H1 (cell line): Measurements from ENCODE around the gene ZNF598. TPM values are rescaled to one million over a fixed set of nuclear protein-coding genes. Genes with fewer than 3 reads are reported as not detected.

ENCODE experiments used
- CTCF ChIA-PET: fragments of 300-600 bp; sonication (Branson Sonifier 250); formaldehyde crosslinking; loops from one replicate; lab custom pipeline; 2021; ENCODE audit not compliant: partially characterized antibody; lab: Charles Lee
- POLR2A ChIA-PET: fragments of 300-600 bp; sonication (Branson Sonifier 250); formaldehyde crosslinking; loops from one replicate; lab custom pipeline; 2021; ENCODE audit warnings: inconsistent platforms; ENCODE audit not compliant: partially characterized antibody; lab: Charles Lee
- DNase-seq, 2 experiments: peaks; one replicate each; pipeline versions ENCODE4 v3.0.0 to v3.0.0-alpha.2; 2010 to 2022; ENCODE audit warnings: low spot score in 2 of 2, low read depth in 1 of 2, mixed read lengths in 1 of 2
- FAIRE-seq: peaks from 2 replicates; lab custom pipeline; 2011; peaks lifted over from hg19 to GRCh38; lab: Jason Lieb, UNC
- H2AFZ ChIP-seq: 2 replicates; pipeline ENCODE4 v1.8.1; 2012; ENCODE audit warnings: low read length, inconsistent platforms
- H2AK5ac ChIP-seq: 2 replicates; pipeline ENCODE4 v1.6.1; 2013; ENCODE audit warnings: low read depth, low read length
- H2BK120ac ChIP-seq: replicated peaks from 2 replicates; pipeline ENCODE3; 2013; ENCODE audit warnings: low read depth, low read length, inconsistent platforms
- H2BK12ac ChIP-seq: 2 replicates; pipeline ENCODE4 v1.6.1; 2013; ENCODE audit warnings: low read depth, low read length
- H2BK15ac ChIP-seq: 2 replicates; pipeline ENCODE4 v1.6.1; 2013; ENCODE audit warnings: low read length
- H2BK20ac ChIP-seq: 2 replicates; pipeline ENCODE4 v1.6.1; 2013; ENCODE audit warnings: low read length
- H2BK5ac ChIP-seq: 2 replicates; pipeline ENCODE4 v1.6.1; 2013; ENCODE audit warnings: low read depth, low read length
- H3K14ac ChIP-seq: 2 replicates; pipeline ENCODE4 v1.6.1; 2013; ENCODE audit warnings: inconsistent platforms; ENCODE audit not compliant: insufficient read length
- H3K18ac ChIP-seq: 2 replicates; pipeline ENCODE4 v1.6.1; 2013; ENCODE audit warnings: low read length; ENCODE audit errors: extremely low read depth
- H3K23ac ChIP-seq: 2 replicates; pipeline ENCODE4 v1.6.1; 2013; ENCODE audit warnings: inconsistent platforms; ENCODE audit not compliant: insufficient read length
- H3K23me2 ChIP-seq: 2 replicates; pipeline ENCODE4 v1.6.1; 2013; ENCODE audit warnings: low read depth, low read length
- H3K27ac ChIP-seq: 2 replicates; pipeline ENCODE4 v1.6.1; 2011; ENCODE audit warnings: low read depth, low read length, inconsistent platforms
- H3K27me3 ChIP-seq, 4 experiments: replicated peaks in 1 of 4; 1 replicate in 1 of 4; 2 replicates in 3 of 4; pipeline versions ENCODE4 v1.6.1 to v1.8.1; 2011 to 2013; ENCODE audit warnings: low read length in 3 of 4, mild to moderate bottlenecking in 3 of 4, inconsistent platforms in 2 of 4, mixed read lengths in 2 of 4, moderate library complexity in 1 of 4; ENCODE audit not compliant: control insufficient read depth in 3 of 4, insufficient read depth in 3 of 4; ENCODE audit errors: extremely low read depth in 1 of 4
- H3K36me3 ChIP-seq, 4 experiments: 2 replicates each; pipeline versions ENCODE4 v1.6.1 to v1.8.1; 2011 to 2013; ENCODE audit warnings: mild to moderate bottlenecking in 4 of 4, low read length in 3 of 4, moderate library complexity in 2 of 4, control low read depth in 1 of 4, inconsistent platforms in 1 of 4; ENCODE audit not compliant: insufficient read depth in 4 of 4, control insufficient read depth in 2 of 4
- H3K4ac ChIP-seq: replicated peaks from 2 replicates; pipeline ENCODE3; 2013; ENCODE audit warnings: low read length, low read depth, mixed read lengths, inconsistent platforms; ENCODE audit not compliant: insufficient read length
- H3K4me1 ChIP-seq, 4 experiments: replicated peaks in 1 of 4; 1 replicate in 1 of 4; 2 replicates in 3 of 4; pipeline versions ENCODE4 v1.6.1 to v1.8.1; 2011 to 2013; ENCODE audit warnings: low read length in 3 of 4, inconsistent platforms in 2 of 4, mixed read lengths in 1 of 4; ENCODE audit not compliant: insufficient read depth in 4 of 4, control insufficient read depth in 3 of 4
- H3K4me2 ChIP-seq, 2 experiments: 2 replicates each; pipeline versions ENCODE4 v1.6.1 to v1.8.1; 2011 to 2013; ENCODE audit warnings: low read depth in 2 of 2, low read length in 2 of 2, control low read depth in 1 of 2, inconsistent platforms in 1 of 2, mild to moderate bottlenecking in 1 of 2; ENCODE audit not compliant: insufficient read depth in 1 of 2
- H3K4me3 ChIP-seq, 4 experiments: fragments of 200-600, 300-600 bp in 1 of 4; sonication (generic), shearing (Covaris generic), sonication (Bioruptor Twin) in 1 of 4; 2 replicates each; pipeline versions ENCODE4 v1.5.1 to v1.8.1; 2011 to 2016; ENCODE audit warnings: low read length in 4 of 4, low read depth in 3 of 4, control low read depth in 2 of 4, inconsistent platforms in 2 of 4, mild to moderate bottlenecking in 2 of 4, mixed read lengths in 1 of 4, moderate library complexity in 1 of 4; ENCODE audit not compliant: insufficient read depth in 2 of 4; ENCODE audit errors: extremely low read depth in 1 of 4
- H3K56ac ChIP-seq: replicated peaks from 2 replicates; pipeline ENCODE3; 2013; ENCODE audit warnings: low read depth, mild to moderate bottlenecking, mixed read lengths, low read length, inconsistent platforms; ENCODE audit not compliant: insufficient read length
- H3K79me1 ChIP-seq: 2 replicates; pipeline ENCODE4 v1.6.1; 2013; ENCODE audit warnings: low read depth, low read length, control low read depth
- H3K79me2 ChIP-seq, 2 experiments: 2 replicates each; pipeline versions ENCODE4 v1.6.1 to v1.8.1; 2012 to 2013; ENCODE audit warnings: low read length in 2 of 2, mild to moderate bottlenecking in 2 of 2, inconsistent platforms in 1 of 2; ENCODE audit not compliant: insufficient read depth in 2 of 2, control insufficient read depth in 1 of 2
- H3K9ac ChIP-seq, 4 experiments: replicated peaks in 1 of 4; 1 replicate in 1 of 4; 2 replicates in 3 of 4; pipeline versions ENCODE4 v1.6.1 to v1.8.1; 2011 to 2013; ENCODE audit warnings: low read depth in 3 of 4, low read length in 3 of 4, control low read depth in 2 of 4, mild to moderate bottlenecking in 2 of 4, moderate library complexity in 2 of 4, inconsistent platforms in 1 of 4; ENCODE audit errors: extremely low read depth in 1 of 4
- H3K9me3 ChIP-seq, 2 experiments: 2 replicates each; pipeline versions ENCODE4 v1.6.1 to v1.8.1; 2012 to 2013; ENCODE audit warnings: mild to moderate bottlenecking in 2 of 2, moderate library complexity in 2 of 2, control low read depth in 1 of 2, inconsistent platforms in 1 of 2, low read depth in 1 of 2, low read length in 1 of 2, mixed read lengths in 1 of 2; ENCODE audit not compliant: insufficient read depth in 2 of 2
- H4K20me1 ChIP-seq, 2 experiments: replicated peaks in 1 of 2; 2 replicates each; pipeline versions ENCODE3 to v1.8.1; 2011 to 2013; ENCODE audit warnings: inconsistent platforms in 2 of 2, low read length in 2 of 2, mild to moderate bottlenecking in 1 of 2; ENCODE audit not compliant: insufficient read depth in 2 of 2, control insufficient read depth in 1 of 2
- H4K5ac ChIP-seq: 2 replicates; pipeline ENCODE4 v1.6.1; 2013; ENCODE audit warnings: low read length, low read depth, mixed read lengths, inconsistent platforms; ENCODE audit not compliant: insufficient read length
- H4K8ac ChIP-seq: 2 replicates; pipeline ENCODE4 v1.8.0; 2013; ENCODE audit warnings: mild to moderate bottlenecking, moderate library complexity, low read length, inconsistent platforms; ENCODE audit not compliant: insufficient read depth; ENCODE audit errors: extremely low read depth
- H4K91ac ChIP-seq: replicated peaks from 2 replicates; pipeline ENCODE3; 2013; ENCODE audit warnings: low read length, mixed read lengths, inconsistent platforms; ENCODE audit not compliant: insufficient read length
- CHD2 ChIP-seq: IDR thresholded peaks from 2 replicates; pipeline ENCODE4 v1.6.1; 2012; ENCODE audit warnings: low read length, improper control_type of control experiment
- CREB1 ChIP-seq: IDR thresholded peaks from 2 replicates; pipeline ENCODE4 v1.6.1; 2012; ENCODE audit warnings: inconsistent platforms
- EZH2 ChIP-seq: fragments of 200-600 bp; sonication (generic); IDR thresholded peaks from 2 replicates; pipeline ENCODE4 v1.7.1; 2012; ENCODE audit warnings: low read depth, mild to moderate bottlenecking, moderate library complexity, low read length, inconsistent platforms; ENCODE audit not compliant: severe bottlenecking
- GTF2F1 ChIP-seq: IDR thresholded peaks from 2 replicates; pipeline ENCODE4 v1.6.1; 2012; ENCODE audit warnings: low read depth, low read length, improper control_type of control experiment, borderline replicate concordance
- KDM4A ChIP-seq: IDR thresholded peaks from one replicate; pipeline ENCODE4 v1.7.1; 2012; ENCODE audit warnings: low read depth, mild to moderate bottlenecking, moderate library complexity, low read length, inconsistent platforms; ENCODE audit not compliant: severe bottlenecking
- TAF1 ChIP-seq: IDR thresholded peaks from 2 replicates; pipeline ENCODE4 v1.6.1; 2011; ENCODE audit warnings: mild to moderate bottlenecking, low read depth, low read length
- YY1 ChIP-seq: IDR thresholded peaks from 2 replicates; pipeline ENCODE4 v1.6.1; 2011; ENCODE audit warnings: low read depth, mild to moderate bottlenecking, low read length
- ZNF274 ChIP-seq: IDR thresholded peaks from 2 replicates; pipeline ENCODE4 v1.7.0; 2012; ENCODE audit warnings: low read length, borderline replicate concordance; ENCODE audit errors: extremely low read depth
- WGBS, 2 experiments: shearing (Covaris generic) in 1 of 2; methylation state at CpG; one replicate each; pipeline versions ENCODE4 v1.1.6 to v1.1.7; 2013 to 2015; ENCODE audit warnings: low lambda C conversion rate in 2 of 2, mixed read lengths in 2 of 2, inconsistent platforms in 1 of 2, low coverage in 1 of 2, missing lambda C conversion rate in 1 of 2; ENCODE audit not compliant: insufficient replicate concordance in 2 of 2, insufficient coverage in 1 of 2, insufficient read length in 1 of 2; ENCODE audit errors: extremely low coverage in 1 of 2, missing lambda C conversion rate in 1 of 2; 5-methylcytosine and 5-hydroxymethylcytosine counted together
- polyA plus RNA-seq, 7 experiments: library from polyadenylated mRNA; depleted of rRNA in 3 of 7; stranded (reverse) in 5 of 7; unstranded in 2 of 7; fragments of >200 nt in 5 of 7; fragments of 200-250 nt in 2 of 7; gene quantifications; 1 replicate in 5 of 7; 2 replicates in 1 of 7; 4 replicates in 1 of 7; pipeline versions ENCODE4 v1.2.1 to v1.2.3, GENCODE V29; 2011 to 2013; ENCODE audit warnings: missing spikeins in 2 of 7, mixed read lengths in 2 of 7
- total RNA-seq: library from RNA; stranded (reverse); fragmentation: NEBNext Ultra II Directional; extraction: Animal tissue kit (Norgen Biotek cat#: 25700); gene quantifications from 2 replicates; pipeline ENCODE4 v1.2.1, GENCODE V29; 2021

ZNF598 gene
- total and polyA plus RNA-seq, 2 of the 8 experiments (the other 6 are each of a cell fraction or from before 2014, with no cell fraction given): 29.3 to 47.6 TPM

DNA sequence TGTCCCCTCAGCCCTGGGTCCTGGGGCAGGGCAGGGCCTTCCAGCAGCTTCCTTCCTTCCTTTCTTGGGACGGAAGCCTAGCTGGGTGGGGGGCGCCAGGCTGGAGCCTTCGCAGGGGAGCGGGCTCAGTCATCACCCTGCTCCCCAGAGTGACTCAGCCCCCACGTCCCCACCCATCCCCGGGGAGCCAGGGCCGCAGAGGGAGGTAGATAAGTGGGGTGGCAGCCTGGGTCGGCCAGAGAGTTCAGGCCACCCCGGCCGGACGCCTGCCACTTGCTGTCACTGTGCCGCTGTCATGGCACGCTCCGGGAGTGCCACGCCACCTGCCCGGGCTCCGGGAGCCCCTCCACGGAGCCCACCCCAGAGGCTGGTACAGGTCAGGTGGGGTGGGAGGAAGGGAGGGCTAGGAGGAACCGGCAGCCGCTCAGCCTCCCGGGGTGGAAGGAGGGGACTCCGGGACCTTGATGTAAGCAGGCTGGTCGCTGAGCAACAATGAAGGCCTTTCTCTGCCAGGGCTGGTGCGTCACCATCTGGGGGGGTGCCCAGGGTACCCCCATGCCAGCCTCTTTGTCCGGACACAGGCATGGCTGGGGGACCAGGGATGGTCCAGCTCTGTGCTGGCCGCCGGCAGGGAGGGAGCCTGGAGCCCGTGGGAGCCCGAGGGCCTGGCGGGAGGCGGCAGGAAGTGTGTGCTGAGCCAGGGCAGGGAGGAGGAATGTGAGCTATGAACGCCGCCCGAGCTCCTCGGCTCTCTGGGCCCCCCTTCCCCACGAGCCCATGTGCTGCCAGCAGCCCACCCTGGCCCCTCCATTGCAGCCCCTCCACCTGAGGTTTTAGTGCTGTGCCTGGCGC lies 23.7 kb upstream of the ZNF598 start:
- no peak overlapping the region for H2BK20ac ChIP-seq
- H3K4ac ChIP-seq: no peak overlapping the region
- no peaks in the 10 kb centered on the region for H3K23me2 ChIP-seq
- no peaks in the 10 kb centered on the region for H3K79me2 ChIP-seq
- no peak overlapping the region for H3K18ac ChIP-seq
- CTCF ChIA-PET: interaction anchor here (1.0 to 2.3 kb wide), 5 partner anchors 8 to 18 kb away, joined by 3 to 16 read pairs (median 3); no protein-coding TSS in a partner anchor
- no peak overlapping the region for H2BK120ac ChIP-seq
- no peak overlapping the region for H4K5ac ChIP-seq
- H2BK12ac ChIP-seq: no peak overlapping the region
- H4K20me1 ChIP-seq: peaks cover 0 to 4% of the 10 kb centered on the region in 2 experiments
- H4K91ac ChIP-seq: no peak overlapping the region
- no peak overlapping the region for H3K56ac ChIP-seq
- H3K9ac ChIP-seq: no peak overlapping the region
- H3K23ac ChIP-seq: no peak overlapping the region
- H3K27me3 ChIP-seq: peaks cover 0 to under 1% (median 0%) of the 10 kb centered on the region in 4 experiments; a peak in 1 of 7 replicates
- H2AFZ ChIP-seq: no peak overlapping the region
- WGBS, 2 experiments: 82% methylated on average over 26 of the region's 37 CpGs; no CpG with 5 or more reads in 1 of the 2 experiments
- H3K79me1 ChIP-seq: no peaks in the 10 kb centered on the region
- no peak overlapping the region; the same call in 1 of the 2 replicates for H2BK5ac ChIP-seq
- H3K14ac ChIP-seq: no peak overlapping the region
- H3K9me3 ChIP-seq: no peaks in the 10 kb centered on the region
- no peak overlapping the region for H3K4me3 ChIP-seq
- no peaks in the 10 kb centered on the region for H3K36me3 ChIP-seq
- FAIRE-seq (no peak), DNase-seq (peak in 1 of 2 experiments; percentile 55)
- POLR2A ChIA-PET: interaction anchor here (0.6 to 2.4 kb wide), 6 partner anchors 8 to 118 kb away, joined by 3 to 9 read pairs (median 3); no protein-coding TSS in a partner anchor
- peak overlapping the region; percentile 71 for H4K8ac ChIP-seq
- H3K4me2 ChIP-seq: no peak overlapping the region
- H2AK5ac ChIP-seq: no peak overlapping the region
- peaks cover 0 to 2% (median 0%) of the 10 kb centered on the region in 4 experiments; a peak in 3 of 7 replicates for H3K4me1 ChIP-seq
- TF ChIP-seq KDM4A: no peak
- no peak for TF ChIP-seq TAF1
- no peak for TF ChIP-seq EZH2
- TF ChIP-seq CHD2: no peak
- no peak for TF ChIP-seq CREB1
- no peak for TF ChIP-seq YY1
- no peak for TF ChIP-seq ZNF274
- TF ChIP-seq GTF2F1: no peak
- H3K27ac ChIP-seq: no peak overlapping the region
- H2BK15ac ChIP-seq: no peak overlapping the region
